NCI-H2227 (cell line): Measurements from ENCODE around the gene LDLRAD4.

Source experiments
- DNase-seq: peaks from one replicate; lab custom pipeline; 2025; ENCODE audit not compliant: unreplicated experiment; lab: John Stamatoyannopoulos, UW

LDLRAD4 gene

GRCh38 chr18:13264091-13265007 lies 45.8 kb downstream of the LDLRAD4 start:
- DNase-seq: no peak

DNA sequence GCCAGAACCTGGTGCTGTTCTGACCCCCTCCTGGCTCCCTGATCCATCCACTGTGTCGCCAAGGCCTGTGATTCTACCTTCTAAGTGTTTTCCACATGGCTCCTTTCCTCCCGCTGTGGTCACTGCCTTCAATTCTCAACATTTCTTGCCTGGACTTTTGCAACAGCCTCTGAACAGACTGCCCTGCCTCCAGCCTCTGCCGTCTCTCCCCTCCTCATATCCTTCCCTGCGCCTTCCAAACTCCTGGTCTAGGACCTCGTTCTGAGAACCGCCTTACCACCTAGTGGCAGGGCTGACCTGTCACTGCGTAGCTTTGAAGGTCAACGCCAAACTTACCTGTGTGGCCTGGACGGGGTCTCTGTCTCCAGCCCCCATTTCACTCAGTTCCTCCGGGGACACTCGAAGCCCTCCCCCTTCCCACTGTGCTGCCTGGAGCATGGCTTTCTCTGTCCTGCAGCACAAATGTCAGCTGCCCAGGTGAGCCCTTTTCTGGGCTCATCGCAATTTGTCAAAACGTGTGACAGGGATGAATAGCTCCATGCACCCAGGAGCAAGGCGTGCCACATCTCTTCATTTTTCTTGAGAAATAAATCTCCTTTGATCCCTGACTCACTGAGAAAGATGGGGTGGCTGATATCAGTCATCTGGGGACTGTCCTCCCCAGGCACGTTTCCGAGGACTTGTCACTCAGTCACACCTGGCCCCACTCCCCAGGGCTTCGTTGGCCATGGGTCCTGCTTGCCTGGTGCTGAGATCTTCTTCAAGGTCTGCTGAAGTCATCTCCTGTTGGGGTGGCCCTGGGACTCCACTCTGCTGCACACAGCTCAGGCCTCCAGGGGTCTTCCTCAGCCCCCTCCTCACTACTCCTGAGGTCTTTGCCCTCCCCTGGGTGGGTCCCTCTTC lies 46.7 kb downstream of the LDLRAD4 start:
- DNase-seq: no peak

DNA sequence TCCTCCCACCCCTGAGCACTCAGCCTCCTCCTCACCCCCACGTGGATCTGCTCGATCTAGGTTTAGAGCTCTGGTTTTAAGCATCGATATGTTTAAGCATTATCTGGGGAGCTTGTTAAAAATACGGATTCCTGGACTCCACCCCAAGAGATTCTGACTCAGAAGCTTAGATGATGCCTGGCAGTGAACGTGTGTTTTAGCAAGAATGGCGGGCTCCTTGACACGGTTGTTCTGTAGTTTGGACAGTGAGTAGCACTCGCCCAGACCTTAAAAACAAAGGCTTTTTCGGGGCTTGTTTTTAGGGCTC lies 47.3 kb downstream of the LDLRAD4 start:
- no peak for DNase-seq

DNA sequence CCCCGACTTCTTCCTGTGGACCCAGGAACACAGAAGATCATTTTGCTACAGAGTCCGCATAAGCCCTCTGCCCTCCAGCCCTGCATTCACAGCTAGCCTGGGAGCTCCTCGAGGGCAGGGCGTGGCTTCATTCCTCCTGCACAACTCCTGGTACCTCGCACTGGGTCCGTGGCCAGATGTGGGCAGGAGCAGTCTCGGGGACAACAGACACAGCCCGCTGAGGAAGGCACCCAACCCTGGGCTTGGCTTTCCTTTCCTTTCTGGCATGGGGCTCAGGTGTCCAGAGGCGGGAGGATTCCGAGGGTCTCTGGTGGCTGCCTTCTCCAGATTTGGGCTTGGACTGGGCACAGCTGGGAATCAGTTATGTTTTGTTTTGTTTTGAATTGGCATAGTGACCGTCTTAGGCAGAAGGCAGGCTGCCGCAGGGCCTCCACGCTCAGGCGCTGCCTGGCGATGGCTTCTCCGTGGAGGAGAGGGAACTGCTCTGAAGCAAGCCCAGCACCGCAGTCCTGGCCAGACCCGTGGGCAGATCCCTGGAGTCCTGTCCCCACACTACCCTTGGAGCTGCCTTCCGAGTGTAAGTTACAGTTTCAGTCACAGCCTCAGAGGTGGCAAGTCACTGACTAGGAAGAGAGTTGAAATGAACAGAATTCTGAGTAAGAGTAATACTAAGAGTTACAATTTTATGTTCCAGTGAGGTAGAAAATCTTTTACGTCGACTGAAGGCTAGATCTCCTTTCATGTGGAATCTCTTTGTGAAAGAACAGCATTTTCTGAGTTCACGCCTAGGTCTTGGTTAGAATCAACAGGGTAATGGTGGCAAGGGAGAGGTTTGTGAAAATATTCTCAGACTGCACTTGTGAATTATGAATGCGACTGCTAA lies 47.9 kb downstream of the LDLRAD4 start:
- no peak for DNase-seq

DNA sequence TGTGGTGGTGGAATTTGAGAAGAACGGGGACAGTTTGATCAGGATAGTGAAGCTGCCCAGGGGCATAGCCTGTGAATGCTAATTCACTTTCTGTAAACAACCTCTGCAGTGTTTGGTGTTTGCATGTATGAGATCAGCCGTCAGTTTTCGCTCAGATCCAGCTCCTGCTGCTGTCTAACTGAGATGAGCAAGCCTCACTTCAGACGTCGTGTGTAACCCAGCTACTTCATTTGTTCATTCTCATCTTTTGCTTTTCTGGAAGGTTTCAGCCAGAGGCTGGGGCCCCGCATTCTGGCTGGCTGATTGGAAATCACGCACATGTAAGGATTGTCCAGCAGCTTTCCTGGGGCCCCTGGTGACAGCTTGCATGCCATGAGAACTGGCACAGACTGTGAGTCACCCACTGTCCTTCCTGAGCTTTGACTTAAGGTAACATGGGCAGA lies 48.9 kb downstream of the LDLRAD4 start:
- no peak for DNase-seq

GRCh38 chr18:13268158-13269012 lies 49.8 kb downstream of the LDLRAD4 start:
- no peak for DNase-seq

- DNase-seq: no peak
Observed at GRCh38 chr18:13269013-13269280, 50.4 kb downstream of the LDLRAD4 start.

- DNase-seq: no peak
Observed at GRCh38 chr18:13269521-13270011, 51.0 kb downstream of the LDLRAD4 start.

- DNase-seq: no peak
Observed at GRCh38 chr18:13270279-13270855, 51.8 kb downstream of the LDLRAD4 start.

DNA sequence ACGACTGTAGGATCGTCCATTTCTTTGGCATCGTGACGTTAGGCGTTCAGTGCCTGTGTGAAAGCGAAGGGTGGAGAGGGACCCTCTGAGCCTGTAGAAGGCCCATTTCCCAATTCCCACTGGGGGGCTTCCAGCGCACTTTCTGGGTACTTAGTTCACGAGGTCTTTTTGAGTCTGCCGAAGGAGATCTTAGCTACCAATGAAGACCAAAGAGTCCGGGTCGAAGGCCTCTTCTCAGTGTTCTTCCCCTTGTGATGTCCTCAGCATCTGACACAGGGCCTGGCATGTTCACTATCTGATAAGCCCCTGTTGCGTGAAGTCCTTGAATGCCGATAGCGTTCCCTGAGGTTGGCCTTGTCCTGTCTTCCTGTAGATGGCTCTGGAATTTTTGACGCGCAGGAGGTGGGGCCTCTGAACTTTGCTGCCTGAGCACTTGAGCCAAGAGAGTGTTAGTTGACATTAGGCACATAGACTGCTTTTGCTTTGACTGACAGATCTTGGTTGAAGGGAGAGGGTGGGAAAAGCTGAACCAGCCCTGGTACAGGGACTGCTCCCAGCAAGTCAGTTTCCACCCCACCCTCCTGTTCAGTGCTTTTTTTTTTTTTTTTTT lies 52.8 kb downstream of the LDLRAD4 start:
- no peak for DNase-seq

GRCh38 chr18:13272416-13272815 lies 53.9 kb downstream of the LDLRAD4 start:
- DNase-seq: no peak

- DNase-seq: no peak
Observed at GRCh38 chr18:13273800-13274199, 55.2 kb downstream of the LDLRAD4 start.

- DNase-seq: no peak
Observed at GRCh38 chr18:13275075-13275474, 56.5 kb downstream of the LDLRAD4 start.

DNA sequence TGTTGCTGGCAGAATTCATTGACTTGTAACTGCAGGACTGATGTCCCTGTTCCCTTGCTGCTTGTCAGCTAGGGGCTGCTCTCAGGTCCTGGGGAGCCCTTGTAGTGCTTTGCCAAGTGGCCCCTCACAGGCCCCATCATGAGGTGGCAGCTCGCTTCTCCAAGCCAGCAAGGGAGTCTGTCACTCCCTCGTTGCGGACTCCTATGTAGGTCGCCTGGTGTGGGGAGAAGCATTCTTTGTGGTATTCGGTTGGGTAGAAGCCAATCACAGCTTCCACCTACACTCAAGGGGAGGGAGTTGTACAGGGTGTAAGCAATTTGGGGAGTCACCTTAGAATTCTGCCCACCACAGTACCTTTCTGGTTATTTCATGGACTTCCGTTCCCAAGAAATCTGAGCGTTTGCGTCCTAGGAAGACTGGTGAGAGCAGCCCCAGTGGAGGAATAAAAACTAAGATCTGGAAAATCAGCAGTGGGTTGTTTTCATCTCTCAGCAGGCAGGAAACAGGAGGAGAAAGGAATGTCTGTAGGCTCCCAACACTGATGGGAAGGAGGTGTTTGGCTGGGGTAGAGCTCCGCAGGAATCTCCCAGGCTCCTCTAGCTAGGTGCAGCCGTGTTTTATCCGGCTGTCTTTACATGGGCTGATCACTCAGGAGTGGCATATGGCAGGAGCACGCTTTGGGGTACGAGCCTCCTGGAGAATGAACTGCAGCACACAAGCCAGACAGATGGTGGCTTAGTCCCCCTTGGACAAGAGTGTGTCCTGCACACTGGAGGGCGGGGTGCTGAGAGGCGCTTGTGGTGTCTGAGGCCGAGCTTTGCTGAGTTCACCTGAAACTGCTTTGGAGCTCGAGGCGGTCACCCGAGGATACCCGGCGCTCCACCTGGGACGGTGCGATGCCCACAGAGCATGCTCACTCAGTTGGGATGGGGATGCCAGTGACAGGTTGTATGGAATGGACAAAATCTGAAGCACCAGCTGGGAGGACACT lies 58.3 kb downstream of the LDLRAD4 start:
- DNase-seq: no peak

GRCh38 chr18:13278062-13278630 lies 59.6 kb downstream of the LDLRAD4 start:
- no peak for DNase-seq

DNA sequence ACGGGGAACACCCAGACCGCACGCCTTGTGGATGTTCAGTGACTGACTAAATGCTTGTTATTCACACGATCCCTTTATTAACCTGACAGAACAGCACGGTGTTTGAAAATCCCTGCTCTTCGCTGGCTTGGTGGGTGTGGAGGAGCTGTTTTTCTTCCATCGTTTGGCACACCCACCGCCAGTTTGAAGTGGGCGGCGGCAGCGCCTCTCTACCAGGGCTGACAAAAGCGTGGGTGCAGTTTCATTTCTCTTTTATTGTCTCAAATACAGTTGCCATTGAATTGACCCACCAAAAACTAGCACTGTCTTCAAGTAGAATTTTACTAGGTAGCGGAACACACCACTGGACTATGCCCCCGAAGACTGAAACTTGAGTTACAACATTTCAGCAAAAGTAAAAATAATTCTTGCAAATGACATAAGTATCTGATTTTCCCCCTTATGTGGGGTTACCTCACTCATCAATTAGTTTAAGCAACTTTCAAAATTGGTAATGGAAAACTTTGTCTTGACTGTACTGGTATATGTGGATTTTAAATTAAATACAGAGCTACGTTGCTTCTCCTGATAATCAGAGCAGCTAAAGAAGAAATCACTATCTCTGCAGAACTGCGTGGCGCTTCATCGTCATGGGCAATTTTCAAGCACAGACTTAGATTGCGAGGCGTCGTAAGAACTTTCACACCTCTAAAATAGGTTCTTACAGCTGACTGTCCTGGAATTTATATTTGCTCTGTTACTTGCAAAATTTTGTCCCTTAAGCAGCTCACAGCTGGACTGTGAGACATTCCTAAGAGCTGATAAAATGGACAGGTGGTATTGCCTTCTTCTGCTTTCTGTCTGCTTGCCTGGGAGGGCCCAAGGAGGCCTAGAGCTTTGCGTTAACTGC lies 60.9 kb downstream of the LDLRAD4 start:
- no peak for DNase-seq
